Right lobe of liver (tissue), 5 donors: Measurements from ENCODE around the gene DSC1. TPM values are rescaled to one million over a fixed set of nuclear protein-coding genes. Genes with fewer than 3 reads are reported as not detected.

ENCODE experiments used
- total RNA-seq, 6 experiments: library from RNA; depleted of rRNA in 2 of 6; stranded (reverse); fragments of >200 nt in 2 of 6; fragmentation: NEBNext Ultra II Directional in 3 of 6; extraction: Animal tissue kit (Norgen Biotek cat#: 25700) in 3 of 6; gene quantifications; one replicate each; pipeline versions ENCODE4 v1.1.0 to v1.2.4, GENCODE V29; 2016 to 2023
- donor health status: DM: no; HTN: no; CAD: no.
- donor health status: DM: no; HTN: no; CAD: no.
- donor health status: DM: no; HTN: yes; CAD: no.
- donor health status: DM: no; HTN: yes; CAD: no.

Gene DSC1
- total RNA-seq, 6 experiments from 2014 or later: not detected

Other genes starting within 250 kb of the DSC1 start
- under 1 TPM in 1 of 6 experiments, not detected in 5; 0.07 TPM for gene DSC3, start 120.1 kb downstream of the DSC1 start, total RNA-seq
- 1 to 10 TPM; 4.4 to 9.7 (median 6.6) TPM for gene DSC2, start 60.4 kb downstream of the DSC1 start, total RNA-seq
- gene DSG1, start 155.3 kb upstream of the DSC1 start, total RNA-seq: 1 to 10 TPM in 3 of 6 experiments, under 1 TPM in 3; 0.29 to 4.3 (median 1.4) TPM
- not detected for gene DSG4, start 213.9 kb upstream of the DSC1 start, total RNA-seq